DMS 273 (cell line): ENCODE data around the gene TRMT44.

Source experiments
- DNase-seq: peaks from one replicate; lab custom pipeline; 2025; ENCODE audit not compliant: unreplicated experiment; lab: John Stamatoyannopoulos, UW

Gene TRMT44

DNA sequence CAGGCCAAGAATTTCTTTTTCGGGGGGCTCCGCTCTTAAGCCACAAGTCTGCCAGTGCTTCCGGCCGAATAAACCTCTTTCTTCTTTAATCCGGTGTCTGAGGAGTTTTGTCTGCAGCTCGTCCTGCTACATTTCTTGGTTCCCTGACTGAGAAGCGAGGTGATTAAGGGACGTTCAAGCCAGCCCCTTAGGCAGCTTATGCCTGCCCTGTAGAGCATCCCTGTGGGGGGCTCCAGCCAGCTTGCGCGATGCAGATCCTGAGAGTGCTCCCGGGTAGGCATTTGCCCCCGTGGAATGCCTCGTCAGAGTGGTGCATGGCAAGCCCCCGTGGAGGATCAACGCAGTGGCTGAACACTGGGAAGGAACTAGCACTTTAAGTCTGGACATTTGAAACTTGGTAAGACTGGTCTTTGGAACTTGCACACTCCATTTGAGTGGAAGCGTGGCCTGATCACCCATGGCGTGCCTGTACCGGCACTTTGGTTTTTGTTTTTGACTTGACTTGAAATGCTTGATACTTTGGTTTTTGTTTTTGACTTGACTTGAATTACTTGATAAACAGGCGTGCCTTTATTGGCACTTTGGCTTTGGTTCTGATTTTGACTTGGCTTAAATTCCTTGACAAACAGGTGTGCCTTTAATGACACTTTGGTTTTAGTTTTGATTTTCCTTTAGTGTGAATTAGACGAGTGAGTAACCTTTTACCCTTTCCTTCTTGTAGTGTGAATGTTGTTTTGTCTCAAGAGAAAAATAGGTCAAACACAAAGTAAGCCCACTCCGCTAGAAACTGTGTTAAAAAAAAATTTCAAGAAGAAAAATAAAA is 6.1 kb upstream of the TRMT44 start:
- no peak for DNase-seq

- DNase-seq: no peak
Observed at GRCh38 chr4:8435656-8436121, 4.9 kb upstream of the TRMT44 start.

DNA sequence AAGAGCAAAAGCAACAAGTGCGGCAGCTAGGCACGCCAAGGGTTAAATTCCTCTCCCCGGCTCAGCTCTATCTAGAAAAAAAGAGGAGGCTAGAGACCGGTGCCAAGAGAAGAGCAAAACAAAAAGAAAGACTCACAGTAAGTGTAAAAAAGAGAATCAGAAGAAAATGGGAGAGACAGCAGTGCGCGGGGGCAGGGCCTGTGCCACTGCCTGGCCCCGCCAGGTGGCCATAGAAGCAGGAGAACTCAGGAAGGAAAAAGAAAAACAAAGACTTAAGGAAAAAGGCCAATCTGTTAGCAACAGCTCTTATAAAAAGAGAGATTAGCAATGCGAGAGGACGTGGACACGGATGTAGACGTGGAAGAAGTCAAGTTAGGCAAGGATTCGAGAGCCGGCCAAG is 3.3 kb upstream of the TRMT44 start:
- no peak for DNase-seq

- no peak for DNase-seq
Observed at GRCh38 chr4:8438743-8439142, 1.8 kb upstream of the TRMT44 start.

DNA sequence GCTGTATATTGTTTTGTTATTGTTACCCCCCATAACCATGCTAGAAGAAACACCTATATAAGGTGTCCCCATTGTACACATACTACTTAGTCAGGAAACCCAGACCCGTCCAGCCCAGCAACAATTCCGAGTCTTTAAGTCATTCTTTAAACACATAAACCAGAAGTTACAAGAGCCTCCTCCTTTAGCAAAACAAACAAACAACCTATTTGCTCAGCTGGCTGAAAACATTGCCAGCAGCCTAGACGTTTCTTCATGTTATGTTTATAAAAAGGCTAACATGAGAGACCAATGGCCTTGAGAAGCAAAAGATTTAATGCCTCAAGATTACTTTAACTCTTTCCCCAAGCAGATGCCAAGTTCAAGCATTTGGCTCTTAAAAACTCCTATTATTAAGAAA is 1.4 kb upstream of the TRMT44 start:
- no peak for DNase-seq

GRCh38 chr4:8439914-8440491 is 574 bp upstream of the TRMT44 start:
- peak; percentile 64 for DNase-seq

DNA sequence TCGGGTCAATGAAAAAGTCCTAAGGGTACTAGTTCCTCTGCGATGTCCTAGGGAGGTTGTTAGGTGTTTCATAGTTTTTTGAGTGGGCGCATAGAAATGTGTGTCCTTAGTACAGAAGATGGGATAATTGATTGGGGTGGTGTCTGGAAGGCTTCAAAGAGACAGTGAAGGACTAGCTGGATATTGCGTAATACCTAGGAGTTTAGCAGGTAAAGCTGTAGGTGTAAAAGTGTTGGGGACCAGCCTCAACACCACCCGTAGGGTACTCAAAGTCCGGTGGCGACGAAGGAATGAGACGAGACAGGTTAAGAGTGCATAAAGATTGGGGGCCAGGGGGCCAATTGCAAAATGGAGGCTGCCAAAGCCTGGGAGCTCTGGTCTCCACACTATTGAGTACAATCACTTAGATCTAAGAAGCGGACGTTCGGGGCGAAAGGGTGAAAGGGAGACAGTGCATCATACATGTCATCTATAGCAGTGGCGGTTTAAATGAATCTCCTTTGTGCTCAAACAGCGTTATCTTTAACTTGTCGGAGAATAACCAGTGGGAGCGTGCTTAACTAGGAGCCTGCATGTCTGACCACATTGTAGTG is 1.0 kb downstream of the TRMT44 start:
- DNase-seq: no peak

- DNase-seq: no peak
Observed at GRCh38 chr4:8442596-8443358, 2.2 kb downstream of the TRMT44 start.

DNA sequence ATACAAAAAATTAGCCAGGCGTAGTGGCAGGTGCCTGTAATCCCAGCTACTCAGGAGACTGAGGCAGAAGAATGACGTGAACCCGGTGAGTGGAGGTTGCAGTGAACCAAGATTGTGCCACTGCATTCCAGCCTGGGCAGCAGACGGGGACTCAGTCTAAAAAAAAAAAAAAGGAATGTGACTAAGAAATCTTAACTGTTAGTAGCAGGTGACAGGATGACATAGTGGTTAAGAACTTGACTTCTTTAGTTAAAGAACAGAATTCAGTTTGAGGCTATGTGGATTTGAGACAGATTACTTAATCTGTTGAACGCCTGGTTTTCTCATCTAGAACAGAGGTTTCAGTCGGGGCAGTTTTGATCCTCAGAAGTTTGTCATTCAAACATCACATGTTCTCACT is 3.2 kb downstream of the TRMT44 start:
- DNase-seq: no peak

- no peak for DNase-seq
Observed at GRCh38 chr4:8446122-8446521, 5.5 kb downstream of the TRMT44 start.

GRCh38 chr4:8451440-8452182 is 11.0 kb downstream of the TRMT44 start:
- DNase-seq: no peak

- no peak for DNase-seq
Observed at GRCh38 chr4:8453957-8454356, 13.4 kb downstream of the TRMT44 start.

- DNase-seq: peak; percentile 23
Observed at GRCh38 chr4:8457646-8458252, 17.2 kb downstream of the TRMT44 start.

GRCh38 chr4:8459867-8460445 is 19.4 kb downstream of the TRMT44 start:
- no peak for DNase-seq

- no peak for DNase-seq
Observed at GRCh38 chr4:8461086-8461485, 20.5 kb downstream of the TRMT44 start.

DNA sequence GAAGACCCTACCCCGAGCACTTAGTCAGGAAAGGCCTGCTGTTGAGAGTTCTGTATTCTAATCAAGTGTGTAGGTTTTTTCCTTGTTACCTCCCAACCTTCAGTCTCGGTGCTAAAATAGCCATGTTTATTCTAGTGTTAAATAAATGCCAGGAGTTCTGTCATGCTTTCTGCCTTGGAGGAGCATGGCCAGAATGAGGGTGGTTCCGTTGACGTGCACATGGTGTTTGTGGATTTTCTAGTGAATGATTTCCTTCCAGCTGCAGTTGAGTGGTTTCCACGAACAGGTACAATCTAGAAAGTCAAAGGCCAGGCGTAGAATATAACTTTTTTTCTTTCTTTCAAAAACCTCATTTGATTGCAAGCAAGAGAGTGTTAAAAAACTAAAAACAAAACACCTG is 21.0 kb downstream of the TRMT44 start:
- no peak for DNase-seq

DNA sequence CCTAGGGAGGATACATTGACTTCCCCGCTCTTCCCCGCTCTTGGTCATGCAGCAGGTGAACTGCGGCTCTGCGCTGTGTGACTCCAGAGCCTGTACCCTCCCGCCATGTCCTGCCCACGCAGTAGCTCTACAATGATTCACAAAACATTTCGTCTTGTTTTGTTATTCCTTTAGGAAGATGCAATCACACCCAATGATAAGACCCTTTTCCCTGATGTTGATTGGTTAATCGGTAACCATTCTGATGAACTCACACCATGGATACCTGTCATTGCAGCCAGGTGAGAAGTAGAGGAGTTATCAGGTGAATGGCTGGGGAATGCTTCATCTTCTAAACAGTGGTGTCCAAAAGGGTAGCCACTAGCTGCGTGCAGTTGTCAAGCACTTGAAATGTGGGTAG is 23.2 kb downstream of the TRMT44 start:
- DNase-seq: no peak

DNA sequence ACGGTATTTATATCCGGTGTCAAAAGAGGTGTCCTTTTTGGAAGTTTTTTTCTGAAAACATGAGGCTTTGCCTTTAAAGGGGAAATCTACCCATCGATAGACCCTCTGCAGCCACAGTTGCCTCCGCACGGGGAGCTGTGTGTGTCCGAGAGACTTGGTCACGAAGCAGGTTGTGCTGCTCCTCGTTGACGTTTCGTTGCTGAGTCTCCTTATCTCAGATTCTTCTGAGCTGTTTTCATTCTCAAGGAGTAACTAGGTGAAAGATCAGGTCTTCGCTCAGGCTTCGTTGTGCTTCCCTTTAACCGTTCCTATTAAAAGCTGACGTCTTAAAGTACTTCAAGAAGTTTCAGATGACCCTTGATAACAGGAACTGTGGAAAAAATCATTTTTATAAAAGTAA is 23.8 kb downstream of the TRMT44 start:
- DNase-seq: no peak

DNA sequence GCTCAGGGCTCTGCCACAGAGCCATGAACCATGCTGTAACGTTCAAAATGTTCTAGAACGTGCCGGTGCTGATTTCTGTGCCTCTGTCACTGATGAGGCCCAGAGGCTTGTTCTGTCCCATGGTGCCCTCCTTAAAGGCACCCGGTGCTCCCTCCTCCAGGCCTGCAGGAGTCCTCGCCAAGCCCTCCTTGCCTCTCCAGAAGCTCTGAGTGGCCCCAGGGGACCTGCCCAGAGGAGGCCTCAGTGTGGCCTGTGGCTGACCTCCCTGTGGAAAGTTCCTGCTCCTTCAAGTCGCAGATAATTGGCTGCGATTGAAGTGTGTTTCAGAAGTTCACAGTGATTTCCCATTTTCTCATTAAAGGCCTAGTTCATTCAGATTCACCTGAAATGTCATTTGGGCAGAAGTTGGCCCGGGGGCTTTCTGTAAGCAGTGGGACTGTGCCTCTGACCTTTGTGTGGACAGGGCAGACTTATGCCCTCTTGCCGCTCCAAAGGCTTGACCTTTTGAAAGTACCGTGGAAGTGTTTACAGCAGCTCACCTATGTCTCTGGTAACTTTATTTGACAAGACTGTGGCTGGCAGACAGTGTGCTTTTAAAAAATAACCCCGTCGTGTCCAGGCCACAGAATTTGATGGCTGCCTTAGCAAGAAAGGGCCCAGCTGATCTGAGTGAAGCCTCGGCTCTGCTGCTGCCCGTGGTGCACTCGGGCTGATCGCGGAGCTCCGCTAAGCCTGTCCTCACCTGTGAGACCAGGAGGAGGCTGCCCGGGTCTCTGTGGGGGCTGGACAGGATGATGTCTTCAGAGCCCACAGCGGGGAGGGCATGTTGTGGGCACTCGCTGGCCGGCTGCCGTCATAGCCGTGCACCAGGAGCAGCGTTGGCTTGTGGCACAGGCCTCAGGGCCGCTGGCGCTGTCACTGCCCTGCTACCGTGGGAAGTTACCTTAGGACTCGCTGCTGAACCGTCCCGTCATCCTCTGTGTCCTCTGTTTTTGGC is 25.3 kb downstream of the TRMT44 start:
- DNase-seq: no peak
